ENCODE results near the gene GNG3. TPM values are rescaled to one million over a fixed set of nuclear protein-coding genes. Genes with fewer than 3 reads are reported as not detected.

GNG3 gene
- total RNA-seq, 1 experiment from 2014 or later = not detected

DNA sequence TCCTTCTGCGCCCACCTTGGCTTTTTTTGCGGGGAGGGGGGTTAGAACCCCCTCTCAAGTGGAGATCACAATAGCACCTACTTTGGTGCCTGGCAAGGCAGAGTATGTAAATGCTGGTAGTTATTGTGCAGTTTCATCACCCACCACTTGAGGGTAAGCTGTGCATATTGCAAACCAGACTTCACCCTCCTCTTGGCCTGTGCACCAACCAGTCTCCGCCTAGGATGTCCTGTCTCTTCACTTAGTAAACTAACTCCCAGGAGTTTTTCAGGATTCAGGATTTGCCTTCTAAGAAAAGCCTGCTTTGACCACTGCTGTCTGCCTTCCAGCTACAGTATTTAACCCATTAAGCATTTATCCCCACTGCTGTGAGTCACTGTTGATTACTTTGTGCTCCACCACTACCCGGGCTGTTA, 26.6 kb upstream of the GNG3 start:
- ATAC-seq (peak; percentile 89), DNase-seq (peak; percentile 85)
- no peak overlapping the region for H3K4me3 ChIP-seq (ENCODE audit: low read length)
- peaks cover 23% of the 10 kb centered on the region for H3K4me1 ChIP-seq (ENCODE audit: insufficient read depth, low read length)
- peaks cover 29% of the 10 kb centered on the region for H3K79me2 ChIP-seq (ENCODE audit: low read length)
- TF ChIP-seq, protein P1, sequence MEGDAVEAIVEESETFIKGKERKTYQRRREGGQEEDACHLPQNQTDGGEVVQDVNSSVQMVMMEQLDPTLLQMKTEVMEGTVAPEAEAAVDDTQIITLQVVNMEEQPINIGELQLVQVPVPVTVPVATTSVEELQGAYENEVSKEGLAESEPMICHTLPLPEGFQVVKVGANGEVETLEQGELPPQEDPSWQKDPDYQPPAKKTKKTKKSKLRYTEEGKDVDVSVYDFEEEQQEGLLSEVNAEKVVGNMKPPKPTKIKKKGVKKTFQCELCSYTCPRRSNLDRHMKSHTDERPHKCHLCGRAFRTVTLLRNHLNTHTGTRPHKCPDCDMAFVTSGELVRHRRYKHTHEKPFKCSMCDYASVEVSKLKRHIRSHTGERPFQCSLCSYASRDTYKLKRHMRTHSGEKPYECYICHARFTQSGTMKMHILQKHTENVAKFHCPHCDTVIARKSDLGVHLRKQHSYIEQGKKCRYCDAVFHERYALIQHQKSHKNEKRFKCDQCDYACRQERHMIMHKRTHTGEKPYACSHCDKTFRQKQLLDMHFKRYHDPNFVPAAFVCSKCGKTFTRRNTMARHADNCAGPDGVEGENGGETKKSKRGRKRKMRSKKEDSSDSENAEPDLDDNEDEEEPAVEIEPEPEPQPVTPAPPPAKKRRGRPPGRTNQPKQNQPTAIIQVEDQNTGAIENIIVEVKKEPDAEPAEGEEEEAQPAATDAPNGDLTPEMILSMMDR (conservative IDR thresholded peaks at IDR 0.05; ENCODE audit: low read depth, low read length) = peak; percentile 76
- TF ChIP-seq EZH2 (IDR thresholded peaks at IDR 0.05; ENCODE audit: low read length, unreplicated experiment) (no peak), EZH2phosphoT487 (IDR thresholded peaks at IDR 0.05; ENCODE audit: borderline replicate concordance, low read length) (no peak)
- CTCF ChIA-PET = interaction anchor here (0.5 to 2.5 kb wide), 11 partner anchors 12 to 286 kb away, joined by 3 to 12 read pairs (median 5); partner anchors contain the start of genes C11orf98, CSKMT and ZBTB3
- H3K9me2 ChIP-seq (replicated peaks; ENCODE audit: low read length) = no peaks in the 10 kb centered on the region
- H3K4me2 ChIP-seq (ENCODE audit: low read length) = peak overlapping the region; percentile 16; the same call in 1 of the 2 replicates
- H2AFZ ChIP-seq (ENCODE audit: low read length) = peak overlapping the region; percentile 83
- H3K27me3 ChIP-seq (ENCODE audit: low read length) = no peaks in the 10 kb centered on the region
- no peaks in the 10 kb centered on the region for H4K20me1 ChIP-seq (ENCODE audit: low read length)
- BruUV-seq (replicated peaks) = no TSS peak
- no peaks in the 10 kb centered on the region for H3K9me3 ChIP-seq (ENCODE audit: low read length)
- no peak overlapping the region for H3K27ac ChIP-seq (ENCODE audit: low read length)
- no peaks in the 10 kb centered on the region; the same call in 1 of the 2 replicates for H3K36me3 ChIP-seq (ENCODE audit: low read depth, low read length)
- intact Hi-C loops (cut with micrococcal nuclease) = loop anchor here (1.0 kb wide), 1 partner anchor 13 kb away; no protein-coding TSS in a partner anchor
- POLR2A ChIA-PET (ENCODE audit: unreplicated experiment) = interaction anchor here (0.6 to 1.1 kb wide), 2 partner anchors 10 to 24 kb away, joined by 3 to 19 read pairs; partner anchors contain the start of gene UQCC3
- H3F3A ChIP-seq (ENCODE audit: low read length, unreplicated experiment) = peaks cover 8% of the 10 kb centered on the region
- H3K9ac ChIP-seq (ENCODE audit: low read length) = no peak overlapping the region

DNA sequence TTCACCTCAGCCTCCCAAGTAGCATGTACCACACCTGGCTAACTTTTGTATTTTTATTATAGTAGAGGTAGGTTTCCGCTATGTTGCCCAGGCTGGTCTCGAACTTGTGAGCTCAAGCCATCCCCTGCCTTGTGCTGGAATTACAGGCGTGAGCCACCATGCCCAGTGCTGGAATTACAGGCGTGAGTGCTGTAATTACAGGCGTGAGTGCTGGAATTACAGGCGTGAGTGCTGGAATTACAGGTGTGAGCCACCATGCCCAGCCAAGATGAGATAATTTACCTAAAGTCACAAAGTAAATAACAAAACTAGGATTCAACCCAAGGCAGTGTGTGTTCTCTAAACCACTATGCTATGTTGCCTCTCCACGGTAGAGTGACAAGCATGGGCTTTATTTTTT, 25.0 kb upstream of the GNG3 start:
- Histone ChIP-seq H3K79me2 (ENCODE audit: low read length) (peaks cover 14% of the 10 kb centered on the region), H3K27ac (ENCODE audit: low read length) (no peak overlapping the region), H2AFZ (ENCODE audit: low read length) (no peak overlapping the region), H3K9ac (ENCODE audit: low read length) (no peak overlapping the region), H3K36me3 (ENCODE audit: low read depth, low read length) (no peaks in the 10 kb centered on the region; the same call in 1 of the 2 replicates), H3K9me2 (replicated peaks; ENCODE audit: low read length) (no peaks in the 10 kb centered on the region), H3K4me3 (ENCODE audit: low read length) (no peak overlapping the region), H3K4me2 (ENCODE audit: low read length) (no peak overlapping the region), H3K9me3 (ENCODE audit: low read length) (no peaks in the 10 kb centered on the region), H4K20me1 (ENCODE audit: low read length) (no peaks in the 10 kb centered on the region), H3F3A (ENCODE audit: low read length, unreplicated experiment) (peaks cover 5% of the 10 kb centered on the region), H3K4me1 (ENCODE audit: insufficient read depth, low read length) (peaks cover 13% of the 10 kb centered on the region), H3K27me3 (ENCODE audit: low read length) (no peaks in the 10 kb centered on the region)
- BruUV-seq (replicated peaks) = no TSS peak
- TF ChIP-seq, protein P1 (conservative IDR thresholded peaks at IDR 0.05; ENCODE audit: low read depth, low read length) = no peak
- TF ChIP-seq EZH2phosphoT487 (IDR thresholded peaks at IDR 0.05; ENCODE audit: borderline replicate concordance, low read length) (no peak), EZH2 (IDR thresholded peaks at IDR 0.05; ENCODE audit: low read length, unreplicated experiment) (no peak)
- intact Hi-C loops (cut with micrococcal nuclease) = no loop called here
- ChIA-PET POLR2A (ENCODE audit: unreplicated experiment) (interaction anchor here (0.6 kb wide), 1 partner anchor 580 kb away, joined by 17 read pairs; no protein-coding TSS in a partner anchor), CTCF (interaction anchor here (2.5 kb wide), 1 partner anchor 12 kb away, joined by 12 read pairs; no protein-coding TSS in a partner anchor)
- no peak for DNase-seq
- ATAC-seq = no peak
